NCI-H1092 treated with DMSO at 0.1 percent for 48 hours (cell line): ENCODE data around the gene VPREB1.
"Not testable (repeated sequence)": the region's sequence is repeated elsewhere in the genome, so short reads cannot be mapped to it uniquely, and the experiment has no call there.

ENCODE experiments used
- DNase-seq: peaks from one replicate; lab custom pipeline; 2025; lab: John Stamatoyannopoulos, UW

The VPREB1 gene

GRCh38 chr22:22244316-22245250, at the start of gene VPREB1:
TSS of gene VPREB1 (plus strand) at chr22:22244786. CDS start at chr22:22244814, 28 bp downstream.
- DNase-seq = no peak

GRCh38 chr22:22194931-22195264, 49.7 kb upstream of the VPREB1 start:
- DNase-seq = no peak

GRCh38 chr22:22195265-22196017, 49.1 kb upstream of the VPREB1 start:
- DNase-seq = peak; percentile 79

- DNase-seq = no peak
These were observed 48.5 kb upstream of the VPREB1 start for GRCh38 chr22:22196018-22196533.

GRCh38 chr22:22196833-22197477, 47.6 kb upstream of the VPREB1 start:
- DNase-seq = no peak

GRCh38 chr22:22197993-22198402, 46.6 kb upstream of the VPREB1 start:
- no peak for DNase-seq

- DNase-seq = no peak
These were observed 45.8 kb upstream of the VPREB1 start for GRCh38 chr22:22198751-22199150.

GRCh38 chr22:22199634-22200033, 45.0 kb upstream of the VPREB1 start:
- no peak for DNase-seq

- no peak for DNase-seq
These were observed 43.9 kb upstream of the VPREB1 start for GRCh38 chr22:22200569-22201184.

- peak; percentile 57 for DNase-seq
These were observed 43.2 kb upstream of the VPREB1 start for GRCh38 chr22:22201185-22201929.

- no peak for DNase-seq
These were observed 42.6 kb upstream of the VPREB1 start for GRCh38 chr22:22201930-22202343.

GRCh38 chr22:22203048-22203971, 41.3 kb upstream of the VPREB1 start:
- DNase-seq = no peak

- DNase-seq = peak; percentile 70
These were observed 36.6 kb upstream of the VPREB1 start for GRCh38 chr22:22207845-22208564.

GRCh38 chr22:22208652-22209051, 35.9 kb upstream of the VPREB1 start:
- no peak for DNase-seq

GRCh38 chr22:22209080-22209640, 35.4 kb upstream of the VPREB1 start:
- DNase-seq = not testable (repeated sequence)

GRCh38 chr22:22210375-22210774, 34.2 kb upstream of the VPREB1 start:
- DNase-seq = no peak

GRCh38 chr22:22210889-22211833, 33.4 kb upstream of the VPREB1 start:
- no peak for DNase-seq

GRCh38 chr22:22213231-22213630, 31.4 kb upstream of the VPREB1 start:
- no peak for DNase-seq
